NCI-H69 (cell line): ENCODE results near the gene KIAA1671.

Experiments used
- DNase-seq: peaks from one replicate; lab custom pipeline; 2025; lab: John Stamatoyannopoulos, UW

KIAA1671 gene

DNA sequence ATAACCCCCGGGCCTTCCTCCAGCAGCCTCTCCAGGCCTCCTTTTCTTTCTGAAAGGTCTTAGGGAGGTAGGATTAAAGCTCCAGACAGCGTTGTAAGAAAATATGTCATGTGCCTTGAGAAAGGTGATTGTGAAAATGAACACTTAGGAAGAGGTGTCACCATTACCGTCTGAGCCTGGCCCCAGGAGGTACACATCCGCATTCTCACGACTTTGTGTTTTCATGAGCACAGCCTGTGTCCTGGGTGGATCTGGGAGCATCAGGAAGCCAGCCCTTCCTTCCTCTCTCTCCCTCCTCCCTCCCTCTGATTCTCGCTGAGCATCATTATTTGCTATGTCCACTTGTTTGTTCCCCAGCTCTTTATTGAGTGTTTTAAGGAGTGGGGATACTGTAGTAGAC lies 142.1 kb downstream of the KIAA1671 start:
- no peak for DNase-seq

- no peak for DNase-seq
Observed at GRCh38 chr22:25095869-25096268, 143.4 kb downstream of the KIAA1671 start.

DNA sequence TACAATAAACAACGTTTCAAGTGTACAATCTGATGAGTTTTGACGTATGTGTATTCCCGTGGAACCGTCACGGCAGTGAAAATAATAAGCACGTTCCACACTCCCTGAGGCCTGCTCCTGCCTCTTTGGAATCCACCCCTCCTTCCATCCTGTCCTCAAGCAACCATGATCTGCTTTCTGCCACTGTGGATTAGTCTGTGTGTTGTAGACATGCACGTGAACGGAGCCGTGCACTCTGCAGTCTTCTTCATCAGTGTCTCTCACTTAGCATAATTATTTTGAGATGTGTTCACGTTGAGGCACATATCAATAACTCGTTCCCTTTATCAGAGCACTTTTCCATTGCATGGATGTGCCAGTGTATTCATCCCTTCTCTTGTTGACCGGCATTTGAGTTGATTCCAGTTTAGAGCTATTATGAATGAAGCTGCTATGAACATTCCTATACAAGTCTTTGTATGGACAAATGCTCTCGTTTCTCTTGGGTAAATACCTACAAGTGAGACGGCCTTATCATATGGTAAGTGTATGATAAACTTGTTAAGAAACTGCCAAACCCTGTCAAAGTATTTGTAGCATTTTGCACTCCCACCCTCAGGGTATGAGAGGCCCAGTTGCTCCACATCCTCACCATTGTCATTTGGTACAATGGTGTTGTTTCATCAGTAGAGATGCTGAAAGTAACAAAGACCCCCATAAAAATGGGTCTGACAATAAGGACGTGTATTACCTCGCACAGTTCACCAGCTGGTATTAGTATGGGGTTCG lies 144.3 kb downstream of the KIAA1671 start:
- DNase-seq = no peak

GRCh38 chr22:25098445-25099081 lies 146.0 kb downstream of the KIAA1671 start:
- peak; percentile 52 for DNase-seq

- DNase-seq = no peak
Observed at GRCh38 chr22:25099202-25099601, 146.7 kb downstream of the KIAA1671 start.

- no peak for DNase-seq
Observed at GRCh38 chr22:25100402-25100801, 147.9 kb downstream of the KIAA1671 start.

DNA sequence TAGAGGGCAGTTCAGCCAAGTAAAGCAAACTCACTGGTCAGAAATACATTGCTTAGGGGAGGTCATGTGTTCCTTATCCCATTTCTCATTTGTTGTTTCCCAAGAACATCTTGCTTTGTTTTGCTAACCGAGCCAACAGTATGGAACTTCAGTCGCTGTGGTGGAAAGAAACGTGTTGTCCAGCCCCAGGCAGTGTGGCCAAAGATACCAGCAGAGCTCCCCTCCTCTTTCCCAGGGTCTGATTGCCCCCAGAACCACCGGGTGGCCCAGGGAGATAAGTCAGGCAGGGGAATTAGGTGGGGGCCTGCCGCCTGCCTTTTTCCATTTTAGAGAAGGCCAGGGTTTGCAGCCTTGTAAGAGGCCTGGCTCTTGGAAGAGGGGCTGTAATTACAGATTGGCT lies 148.4 kb downstream of the KIAA1671 start:
- DNase-seq = no peak

GRCh38 chr22:25101501-25101900 lies 149.0 kb downstream of the KIAA1671 start:
- no peak for DNase-seq

DNA sequence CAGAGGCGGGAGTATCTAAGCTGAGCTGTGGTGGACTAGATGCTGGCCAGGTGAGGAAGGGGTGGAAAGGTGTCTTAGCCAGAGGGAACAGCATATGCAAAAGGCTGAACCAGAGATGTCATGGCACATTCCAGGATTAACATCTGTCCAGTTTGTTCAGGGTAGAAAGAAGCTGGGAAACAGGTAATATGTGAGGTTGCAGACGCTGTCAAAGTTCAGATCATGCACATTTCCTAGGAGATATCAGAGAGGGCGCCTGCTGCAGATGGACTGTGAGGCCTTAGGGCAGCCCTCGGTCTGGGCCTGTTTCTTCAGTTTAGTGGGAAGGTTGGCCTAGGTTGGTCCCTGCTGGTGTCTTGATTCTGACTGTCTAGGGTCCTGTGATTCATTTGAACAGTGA lies 149.5 kb downstream of the KIAA1671 start:
- DNase-seq = no peak

- no peak for DNase-seq
Observed at GRCh38 chr22:25102722-25103121, 150.2 kb downstream of the KIAA1671 start.

GRCh38 chr22:25104367-25104766 lies 151.9 kb downstream of the KIAA1671 start:
- DNase-seq = no peak

GRCh38 chr22:25105817-25106650 lies 153.5 kb downstream of the KIAA1671 start:
- DNase-seq = no peak

GRCh38 chr22:25109878-25110595 lies 157.5 kb downstream of the KIAA1671 start:
- DNase-seq = no peak

- DNase-seq = no peak
Observed at GRCh38 chr22:25110596-25110845, 158.0 kb downstream of the KIAA1671 start.

GRCh38 chr22:25110846-25111578 lies 158.5 kb downstream of the KIAA1671 start:
- DNase-seq = peak; percentile 96

GRCh38 chr22:25111579-25112517 lies 159.3 kb downstream of the KIAA1671 start:
- DNase-seq = peak; percentile 67

- no peak for DNase-seq
Observed at GRCh38 chr22:25112538-25113253, 160.2 kb downstream of the KIAA1671 start.

- DNase-seq = no peak
Observed at GRCh38 chr22:25113316-25113721, 160.8 kb downstream of the KIAA1671 start.

GRCh38 chr22:25114369-25115362 lies 162.2 kb downstream of the KIAA1671 start:
- DNase-seq = peak; percentile 58
